ENCODE measurements around the gene RAI1.

- TF ChIP-seq, protein P1, sequence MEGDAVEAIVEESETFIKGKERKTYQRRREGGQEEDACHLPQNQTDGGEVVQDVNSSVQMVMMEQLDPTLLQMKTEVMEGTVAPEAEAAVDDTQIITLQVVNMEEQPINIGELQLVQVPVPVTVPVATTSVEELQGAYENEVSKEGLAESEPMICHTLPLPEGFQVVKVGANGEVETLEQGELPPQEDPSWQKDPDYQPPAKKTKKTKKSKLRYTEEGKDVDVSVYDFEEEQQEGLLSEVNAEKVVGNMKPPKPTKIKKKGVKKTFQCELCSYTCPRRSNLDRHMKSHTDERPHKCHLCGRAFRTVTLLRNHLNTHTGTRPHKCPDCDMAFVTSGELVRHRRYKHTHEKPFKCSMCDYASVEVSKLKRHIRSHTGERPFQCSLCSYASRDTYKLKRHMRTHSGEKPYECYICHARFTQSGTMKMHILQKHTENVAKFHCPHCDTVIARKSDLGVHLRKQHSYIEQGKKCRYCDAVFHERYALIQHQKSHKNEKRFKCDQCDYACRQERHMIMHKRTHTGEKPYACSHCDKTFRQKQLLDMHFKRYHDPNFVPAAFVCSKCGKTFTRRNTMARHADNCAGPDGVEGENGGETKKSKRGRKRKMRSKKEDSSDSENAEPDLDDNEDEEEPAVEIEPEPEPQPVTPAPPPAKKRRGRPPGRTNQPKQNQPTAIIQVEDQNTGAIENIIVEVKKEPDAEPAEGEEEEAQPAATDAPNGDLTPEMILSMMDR (conservative IDR thresholded peaks at IDR 0.05), result no peak
- no peak for TF ChIP-seq EZH2 (IDR thresholded peaks at IDR 0.05; ENCODE audit: low read depth)
These were observed 114.0 kb downstream of the RAI1 start for GRCh38 chr17:17795296-17795695.

All from PC-9 (cell line).